H54 (cell line): Measurements from ENCODE around the gene ARL16.
A peak's percentile ranks its signal among the peaks of the same experiment; 100 is the strongest.

Source experiments
- DNase-seq: peaks from one replicate; pipeline ENCODE4 v3.0.0; 2011; ENCODE audit warnings: low spot score, mixed read lengths; ENCODE audit not compliant: insufficient read length
- FAIRE-seq: peaks from 3 replicates; lab custom pipeline; 2011; peaks lifted over from hg19 to GRCh38; lab: Jason Lieb, UNC
- POLR2A ChIP-seq: IDR thresholded peaks from 2 replicates; pipeline ENCODE4 v1.6.1; 2011; ENCODE audit warnings: low read depth, mild to moderate bottlenecking, low read length

The ARL16 gene

DNA sequence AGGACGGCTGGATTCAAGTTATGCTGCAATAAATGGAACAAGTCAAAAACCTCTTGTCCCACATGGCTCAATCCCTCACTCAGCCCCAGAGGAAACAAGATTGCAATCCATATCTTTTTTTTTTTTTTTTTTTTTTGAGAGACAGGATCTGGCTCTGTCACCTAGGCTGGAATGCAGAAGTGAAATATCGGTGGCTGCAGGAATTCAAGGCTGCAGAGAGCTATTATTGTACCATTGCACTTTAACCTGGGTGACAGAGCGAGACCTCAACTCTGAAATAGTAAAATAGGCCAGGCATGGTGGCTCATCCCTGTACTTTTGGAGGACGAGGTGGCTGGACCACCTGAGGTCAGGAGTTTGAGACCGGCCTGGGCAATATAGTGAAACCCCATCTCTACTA lies 24.6 kb downstream of the ARL16 start:
- no peak for FAIRE-seq
- no peak for TF ChIP-seq POLR2A
- no peak for DNase-seq

GRCh38 chr17:81656835-81657234 lies 26.8 kb downstream of the ARL16 start:
- TF ChIP-seq POLR2A, result no peak
- no peak for DNase-seq
- no peak for FAIRE-seq

DNA sequence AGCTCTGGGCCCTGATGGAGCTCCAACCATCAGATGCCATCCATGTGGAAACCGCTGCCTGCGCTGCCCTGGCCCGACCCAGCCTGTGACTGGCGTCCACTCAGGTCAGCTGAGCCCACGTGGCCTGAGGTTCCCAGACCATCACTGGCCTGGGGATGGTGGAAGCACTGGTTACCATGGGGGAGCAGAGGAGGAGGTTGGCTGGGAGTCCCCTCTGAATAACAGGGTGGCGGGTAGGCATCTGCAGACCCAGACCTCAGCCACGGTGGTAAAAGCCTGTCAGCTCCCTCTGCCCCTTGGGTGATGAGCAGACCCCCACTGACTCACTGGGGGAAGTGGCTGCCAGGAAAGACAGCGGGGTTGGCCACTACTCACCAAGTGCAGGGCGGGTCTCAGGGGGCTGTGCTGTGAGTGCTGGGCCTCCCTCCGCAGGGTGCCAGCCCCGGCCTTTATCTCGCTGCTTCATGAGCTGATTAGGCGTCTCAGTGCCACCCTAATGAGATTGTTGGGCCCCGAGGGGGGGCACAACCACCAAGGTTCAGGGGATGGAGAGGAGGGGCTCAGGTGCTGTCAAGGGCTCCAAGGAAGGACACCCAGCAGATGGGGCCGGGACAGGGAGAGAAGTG lies 27.4 kb downstream of the ARL16 start, which contains the start of gene PDE6G:
Gene PDE6G, minus strand, starts transcription at position 425 of the 626 bp plus-strand sequence. CDS start 3,237 bp downstream, outside the sequence.
- no peak for TF ChIP-seq POLR2A
- DNase-seq (no peak), FAIRE-seq (no peak)

GRCh38 chr17:81655378-81656117 lies 28.0 kb downstream of the ARL16 start:
- DNase-seq (no peak), FAIRE-seq (no peak)
- TF ChIP-seq POLR2A, result no peak

DNA sequence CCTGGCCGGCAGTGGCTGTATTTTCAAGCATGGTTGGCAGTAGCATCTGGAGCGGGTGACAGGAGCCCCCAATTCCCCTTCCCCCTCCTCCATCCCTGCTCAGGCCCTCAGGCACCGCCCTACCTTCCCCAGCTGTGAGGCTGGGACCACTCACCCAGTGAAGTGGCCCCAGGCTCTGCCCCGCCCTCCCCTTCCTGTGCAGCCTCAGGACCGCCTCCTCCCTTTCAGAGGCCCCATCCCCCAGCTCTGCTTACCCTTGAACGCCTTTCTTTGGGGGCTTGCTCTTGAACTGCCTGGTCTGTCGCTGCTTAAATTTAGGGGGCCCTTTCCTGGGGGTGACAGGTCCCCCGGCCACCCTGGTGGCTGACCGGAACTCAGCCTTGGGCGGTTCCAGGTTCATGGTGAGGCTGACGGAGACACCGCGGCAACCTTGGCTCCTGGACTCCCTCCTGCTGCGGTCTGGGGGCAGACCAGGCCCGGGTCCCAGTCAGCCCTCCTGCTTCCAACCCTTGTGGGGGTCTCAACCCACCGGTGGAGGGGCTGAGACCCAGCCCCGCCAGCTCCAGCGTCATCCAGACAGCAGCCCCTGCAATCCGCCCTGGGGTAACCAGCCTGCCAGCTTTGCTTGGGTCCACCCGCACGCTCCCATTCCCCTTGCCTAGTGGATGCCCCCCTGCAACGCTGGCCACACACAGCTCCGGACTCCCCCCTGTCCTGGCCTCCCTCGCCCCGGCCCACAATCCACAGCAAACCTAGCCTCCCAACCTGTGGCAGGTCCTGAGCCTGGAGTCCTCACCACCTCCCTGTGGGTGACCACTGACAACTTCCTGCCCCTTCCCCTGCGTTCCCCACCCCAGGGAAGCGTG lies 30.5 kb downstream of the ARL16 start:
- DNase-seq (no peak), FAIRE-seq (no peak)
- TF ChIP-seq POLR2A, result no peak

GRCh38 chr17:81651692-81652091 lies 31.9 kb downstream of the ARL16 start:
- no peak; the same call in 1 of the 2 replicates for TF ChIP-seq POLR2A
- peak; percentile 98 for DNase-seq
- peak; percentile 33 for FAIRE-seq

- no peak for TF ChIP-seq POLR2A
- FAIRE-seq, result no peak
- DNase-seq, result no peak
Observed at GRCh38 chr17:81650951-81651350, 32.6 kb downstream of the ARL16 start.

DNA sequence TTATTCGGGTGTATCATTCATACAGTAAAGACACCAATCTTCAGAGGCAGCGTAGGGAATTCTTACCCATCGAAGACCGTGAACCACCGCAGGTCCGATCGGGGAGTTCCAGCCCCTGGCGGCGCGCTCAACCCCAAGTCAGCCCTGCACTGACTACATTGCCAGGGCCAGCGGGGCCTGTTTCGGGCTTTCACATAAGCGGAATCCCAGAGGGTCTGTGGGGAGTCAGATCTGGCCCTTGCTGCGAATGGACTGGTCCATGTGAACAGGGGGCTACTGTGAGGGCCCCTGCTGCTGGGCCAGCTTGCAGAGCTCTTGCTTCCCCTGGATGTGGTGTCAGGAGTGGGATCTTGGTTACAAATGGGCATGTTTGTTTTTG lies 34.9 kb downstream of the ARL16 start:
- FAIRE-seq, result no peak
- DNase-seq, result no peak
- no peak for TF ChIP-seq POLR2A

GRCh38 chr17:81648013-81648706 lies 35.4 kb downstream of the ARL16 start:
- DNase-seq (no peak), FAIRE-seq (no peak)
- no peak for TF ChIP-seq POLR2A

DNA sequence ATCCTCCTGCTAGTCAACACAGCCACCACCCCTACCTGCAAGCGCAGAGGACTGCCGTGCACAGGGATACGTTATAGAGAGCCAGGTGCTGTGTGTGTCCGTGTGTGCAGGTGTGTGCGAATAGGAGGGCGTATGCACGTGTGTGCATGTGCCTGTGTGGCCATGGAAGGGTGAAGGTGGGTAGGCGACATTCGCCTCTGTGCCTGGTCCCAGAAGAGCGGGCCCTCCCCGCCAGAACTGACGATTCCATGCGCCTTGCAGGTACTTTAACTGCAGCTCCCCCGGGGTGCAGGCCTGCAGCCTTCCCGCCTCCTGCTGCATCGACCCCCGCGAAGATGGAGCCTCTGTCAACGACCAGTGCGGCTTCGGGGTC lies 36.0 kb downstream of the ARL16 start:
- FAIRE-seq (no peak), DNase-seq (no peak)
- no peak for TF ChIP-seq POLR2A

DNA sequence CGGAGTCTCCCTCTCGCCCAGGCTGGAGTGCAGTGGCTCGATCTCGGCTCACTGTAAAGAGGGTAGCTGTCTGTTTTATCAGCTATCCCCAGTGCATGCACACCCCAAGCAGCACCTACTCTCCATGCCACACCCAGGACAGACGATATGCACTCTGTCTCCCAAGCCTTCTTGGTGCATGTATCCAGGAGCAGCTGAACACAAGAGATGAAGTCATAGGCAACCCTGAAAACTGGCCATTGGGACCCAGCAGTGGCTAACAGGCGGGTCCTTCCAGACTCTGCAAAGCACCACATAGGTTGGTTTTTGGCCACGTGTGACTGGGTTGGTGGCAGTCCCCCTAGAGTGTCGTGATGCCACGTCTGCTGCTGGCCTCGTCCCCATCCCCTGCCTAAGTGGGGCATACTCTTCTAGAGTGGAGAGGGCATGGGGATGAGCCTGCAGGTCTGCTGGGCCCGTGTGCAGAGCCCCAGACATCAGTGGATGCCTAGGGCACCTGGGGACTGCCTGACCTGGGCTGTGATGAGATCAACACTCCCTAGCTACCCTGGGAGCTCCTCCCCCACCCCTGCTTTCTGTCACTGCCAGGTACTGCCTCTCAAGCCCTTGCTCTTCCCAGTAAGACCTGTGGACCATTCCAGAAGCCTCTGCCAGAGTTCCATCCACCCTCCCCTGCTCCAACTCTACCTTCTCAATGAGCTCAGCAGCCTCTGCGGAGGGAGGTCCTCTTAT lies 36.6 kb downstream of the ARL16 start:
- FAIRE-seq (no peak), DNase-seq (no peak)

DNA sequence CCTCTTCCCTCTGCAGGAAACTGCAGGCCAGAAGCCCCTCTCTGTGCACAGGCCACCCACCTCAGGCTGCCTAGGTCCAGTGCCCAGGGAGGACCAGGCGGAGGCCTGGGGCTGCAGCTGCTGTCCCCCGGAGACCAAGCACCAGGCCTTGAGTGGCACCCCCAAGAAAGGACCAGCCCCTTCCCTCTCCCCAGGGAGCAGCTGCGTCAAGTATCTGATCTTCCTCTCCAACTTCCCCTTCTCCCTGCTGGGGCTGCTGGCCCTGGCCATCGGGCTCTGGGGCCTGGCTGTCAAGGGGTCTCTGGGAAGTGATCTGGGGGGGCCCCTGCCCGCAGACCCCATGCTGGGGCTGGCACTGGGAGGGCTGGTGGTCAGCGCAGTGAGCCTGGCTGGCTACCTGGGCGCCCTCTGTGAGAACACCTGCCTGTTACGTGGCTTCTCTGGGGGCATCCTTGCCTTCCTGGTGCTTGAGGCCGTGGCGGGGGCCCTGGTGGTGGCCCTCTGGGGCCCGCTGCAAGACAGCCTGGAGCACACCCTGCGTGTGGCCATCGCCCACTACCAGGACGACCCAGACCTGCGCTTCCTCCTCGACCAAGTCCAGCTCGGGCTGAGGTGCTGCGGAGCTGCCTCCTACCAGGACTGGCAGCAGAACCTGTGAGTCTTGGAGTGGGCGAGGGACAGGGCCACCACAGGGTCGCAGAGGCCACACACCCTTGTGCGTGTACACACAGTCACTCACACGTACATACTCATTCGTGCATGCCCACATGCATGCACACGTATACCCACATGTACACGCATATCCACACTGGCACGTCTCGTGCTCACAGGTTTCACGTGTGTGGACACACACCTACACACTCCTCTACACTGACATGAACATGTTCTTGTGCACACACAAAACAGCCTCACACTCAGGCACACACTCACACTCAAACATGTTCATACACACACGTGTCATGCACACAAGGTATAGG lies 38.3 kb downstream of the ARL16 start:
- no peak for TF ChIP-seq POLR2A

More for the DNA sequence above, 36.6 kb downstream of the ARL16 start:
- TF ChIP-seq POLR2A, result no peak

DNA sequence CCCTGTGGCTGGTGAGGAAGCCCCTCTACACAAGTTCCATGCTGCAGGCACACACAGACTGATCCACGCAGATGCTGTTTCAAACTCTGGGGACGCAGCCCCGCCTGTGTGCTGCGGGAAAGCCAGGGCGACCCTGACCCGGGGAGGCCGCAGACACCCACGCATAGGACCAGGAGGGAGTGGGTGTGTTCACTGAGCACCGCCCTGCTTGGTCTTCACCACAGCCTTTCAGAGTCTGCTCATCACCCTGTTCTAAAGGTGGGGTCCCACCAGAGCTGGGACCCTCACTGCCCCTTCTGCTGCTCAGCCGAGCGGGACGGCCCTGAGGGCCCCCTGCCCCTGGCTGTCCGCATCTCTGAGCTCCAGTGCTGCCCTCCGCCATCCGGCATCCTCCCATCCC lies 39.1 kb downstream of the ARL16 start:
- no peak for DNase-seq
- no peak for FAIRE-seq
- no peak for TF ChIP-seq POLR2A

More for the DNA sequence above, 38.3 kb downstream of the ARL16 start:
- FAIRE-seq (no peak), DNase-seq (no peak)
